OCI-LY3 (cell line): ENCODE results near the gene SPDL1.

Experiments used
- EZH2phosphoT487 ChIP-seq: fragments of 200-600 bp; shearing (Covaris generic); IDR thresholded peaks from 2 replicates; pipeline ENCODE4 v1.6.1; 2018; ENCODE audit warnings: antibody characterized with exemption, mixed run types, low read depth
- TF ChIP-seq, protein P1 (sequence below): fragments of 200-600, 300-600 bp; sonication (generic); IDR thresholded peaks from 2 replicates; pipeline ENCODE4 v1.5.1; 2014; ENCODE audit warnings: antibody characterized with exemption, low read length, low read depth

DNA sequence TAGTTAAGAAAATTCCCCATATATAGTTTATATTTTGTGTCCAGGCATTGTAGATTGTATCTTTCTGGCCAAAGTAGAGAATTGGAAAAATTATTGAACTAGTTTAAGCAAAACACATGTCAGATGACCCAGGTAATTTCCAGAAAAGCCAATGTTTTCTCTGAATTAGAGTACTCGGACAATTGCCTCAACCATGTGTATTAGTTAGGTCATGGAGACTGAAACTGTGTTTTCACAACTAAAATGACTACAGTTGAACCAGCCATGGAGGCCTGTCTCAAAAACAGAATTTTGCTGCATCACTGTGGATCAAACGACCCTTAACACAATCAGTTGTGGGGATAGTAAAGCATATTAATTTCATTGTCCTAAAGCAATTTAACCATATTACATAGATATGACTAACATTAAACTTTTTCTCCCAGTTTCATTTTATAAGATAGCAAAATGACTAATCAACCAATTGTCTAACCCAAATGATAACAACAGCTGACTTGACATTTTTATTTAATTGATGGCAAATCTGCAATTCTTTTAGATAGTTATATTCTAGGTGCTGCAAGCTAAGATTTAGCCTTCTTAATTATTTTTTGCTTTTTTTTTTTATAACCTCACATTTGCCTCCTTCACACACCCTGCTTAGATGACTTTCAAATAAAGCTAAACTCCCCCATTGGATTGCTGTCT, 39.2 kb upstream of the SPDL1 start:
- TF ChIP-seq, protein P1, sequence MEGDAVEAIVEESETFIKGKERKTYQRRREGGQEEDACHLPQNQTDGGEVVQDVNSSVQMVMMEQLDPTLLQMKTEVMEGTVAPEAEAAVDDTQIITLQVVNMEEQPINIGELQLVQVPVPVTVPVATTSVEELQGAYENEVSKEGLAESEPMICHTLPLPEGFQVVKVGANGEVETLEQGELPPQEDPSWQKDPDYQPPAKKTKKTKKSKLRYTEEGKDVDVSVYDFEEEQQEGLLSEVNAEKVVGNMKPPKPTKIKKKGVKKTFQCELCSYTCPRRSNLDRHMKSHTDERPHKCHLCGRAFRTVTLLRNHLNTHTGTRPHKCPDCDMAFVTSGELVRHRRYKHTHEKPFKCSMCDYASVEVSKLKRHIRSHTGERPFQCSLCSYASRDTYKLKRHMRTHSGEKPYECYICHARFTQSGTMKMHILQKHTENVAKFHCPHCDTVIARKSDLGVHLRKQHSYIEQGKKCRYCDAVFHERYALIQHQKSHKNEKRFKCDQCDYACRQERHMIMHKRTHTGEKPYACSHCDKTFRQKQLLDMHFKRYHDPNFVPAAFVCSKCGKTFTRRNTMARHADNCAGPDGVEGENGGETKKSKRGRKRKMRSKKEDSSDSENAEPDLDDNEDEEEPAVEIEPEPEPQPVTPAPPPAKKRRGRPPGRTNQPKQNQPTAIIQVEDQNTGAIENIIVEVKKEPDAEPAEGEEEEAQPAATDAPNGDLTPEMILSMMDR = no peak
- no peak for TF ChIP-seq EZH2phosphoT487
